ENCODE data around the gene LRRC58.

The LRRC58 gene

GRCh38 chr3:120289636-120290035, 59.5 kb downstream of the LRRC58 start:
- no peak overlapping the region for H3K4me3 ChIP-seq (ENCODE audit: low read depth, low read length)
- no peaks in the 10 kb centered on the region for H3K9me3 ChIP-seq (ENCODE audit: control insufficient read depth, insufficient read depth, low read depth, low read length)
- no peaks in the 10 kb centered on the region for H3K4me1 ChIP-seq (ENCODE audit: control insufficient read depth, insufficient read depth, low read length)
- TF ChIP-seq ZFP69B (tag by site-specific recombination; IDR thresholded peaks at IDR 0.05) (no peak), ZBTB48 (tag by site-specific recombination; IDR thresholded peaks at IDR 0.05) (no peak), ZNF514 (tag by site-specific recombination; IDR thresholded peaks at IDR 0.05) (no peak), ZNF664 (tag by site-specific recombination; IDR thresholded peaks at IDR 0.05) (no peak), ZNF366 (tag by site-specific recombination; conservative IDR thresholded peaks at IDR 0.05) (no peak), GLI2 (tag by site-specific recombination; IDR thresholded peaks at IDR 0.05; ENCODE audit: borderline replicate concordance, low read depth) (no peak), ZFHX2 (tag by site-specific recombination; conservative IDR thresholded peaks at IDR 0.05) (no peak), ZNF585B (tag by site-specific recombination; IDR thresholded peaks at IDR 0.05) (no peak), EGR2 (tag by site-specific recombination; IDR thresholded peaks at IDR 0.05; ENCODE audit: low read depth) (no peak), ZNF776 (tag by site-specific recombination; IDR thresholded peaks at IDR 0.05; ENCODE audit: borderline replicate concordance) (no peak)
- TF ChIP-seq, protein P1, sequence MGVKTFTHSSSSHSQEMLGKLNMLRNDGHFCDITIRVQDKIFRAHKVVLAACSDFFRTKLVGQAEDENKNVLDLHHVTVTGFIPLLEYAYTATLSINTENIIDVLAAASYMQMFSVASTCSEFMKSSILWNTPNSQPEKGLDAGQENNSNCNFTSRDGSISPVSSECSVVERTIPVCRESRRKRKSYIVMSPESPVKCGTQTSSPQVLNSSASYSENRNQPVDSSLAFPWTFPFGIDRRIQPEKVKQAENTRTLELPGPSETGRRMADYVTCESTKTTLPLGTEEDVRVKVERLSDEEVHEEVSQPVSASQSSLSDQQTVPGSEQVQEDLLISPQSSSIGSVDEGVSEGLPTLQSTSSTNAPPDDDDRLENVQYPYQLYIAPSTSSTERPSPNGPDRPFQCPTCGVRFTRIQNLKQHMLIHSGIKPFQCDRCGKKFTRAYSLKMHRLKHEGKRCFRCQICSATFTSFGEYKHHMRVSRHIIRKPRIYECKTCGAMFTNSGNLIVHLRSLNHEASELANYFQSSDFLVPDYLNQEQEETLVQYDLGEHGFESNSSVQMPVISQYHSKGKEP (tag by site-specific recombination; IDR thresholded peaks at IDR 0.05) = no peak
- H3K27ac ChIP-seq (ENCODE audit: extremely low read depth, low read depth, low read length) = no peak overlapping the region
- ChIA-PET CTCF (no interaction called here), POLR2A (no interaction called here)
- H3K36me3 ChIP-seq (ENCODE audit: control insufficient read depth in 2 of 2, insufficient read depth in 1 of 2, low read length in 2 of 2) = no peaks in the 10 kb centered on the region

- ChIA-PET CTCF (no interaction called here), POLR2A (no interaction called here)
- no peak for TF ChIP-seq ZNF776 (tag by site-specific recombination; IDR thresholded peaks at IDR 0.05; ENCODE audit: borderline replicate concordance)
- no peak for TF ChIP-seq ZNF521 (tag by site-specific recombination; IDR thresholded peaks at IDR 0.05)
- TF ChIP-seq ZNF174 (tag by site-specific recombination; IDR thresholded peaks at IDR 0.05) = no peak
- no peak for TF ChIP-seq ZSCAN30 (tag by site-specific recombination; IDR thresholded peaks at IDR 0.05)
- TF ChIP-seq ZNF248 (tag by site-specific recombination; IDR thresholded peaks at IDR 0.05) = no peak
- TF ChIP-seq ZNF324 (tag by site-specific recombination; IDR thresholded peaks at IDR 0.05) = no peak
- no peak for TF ChIP-seq ZNF221 (tag by site-specific recombination; IDR thresholded peaks at IDR 0.05; ENCODE audit: borderline replicate concordance)
- TF ChIP-seq, protein P2, sequence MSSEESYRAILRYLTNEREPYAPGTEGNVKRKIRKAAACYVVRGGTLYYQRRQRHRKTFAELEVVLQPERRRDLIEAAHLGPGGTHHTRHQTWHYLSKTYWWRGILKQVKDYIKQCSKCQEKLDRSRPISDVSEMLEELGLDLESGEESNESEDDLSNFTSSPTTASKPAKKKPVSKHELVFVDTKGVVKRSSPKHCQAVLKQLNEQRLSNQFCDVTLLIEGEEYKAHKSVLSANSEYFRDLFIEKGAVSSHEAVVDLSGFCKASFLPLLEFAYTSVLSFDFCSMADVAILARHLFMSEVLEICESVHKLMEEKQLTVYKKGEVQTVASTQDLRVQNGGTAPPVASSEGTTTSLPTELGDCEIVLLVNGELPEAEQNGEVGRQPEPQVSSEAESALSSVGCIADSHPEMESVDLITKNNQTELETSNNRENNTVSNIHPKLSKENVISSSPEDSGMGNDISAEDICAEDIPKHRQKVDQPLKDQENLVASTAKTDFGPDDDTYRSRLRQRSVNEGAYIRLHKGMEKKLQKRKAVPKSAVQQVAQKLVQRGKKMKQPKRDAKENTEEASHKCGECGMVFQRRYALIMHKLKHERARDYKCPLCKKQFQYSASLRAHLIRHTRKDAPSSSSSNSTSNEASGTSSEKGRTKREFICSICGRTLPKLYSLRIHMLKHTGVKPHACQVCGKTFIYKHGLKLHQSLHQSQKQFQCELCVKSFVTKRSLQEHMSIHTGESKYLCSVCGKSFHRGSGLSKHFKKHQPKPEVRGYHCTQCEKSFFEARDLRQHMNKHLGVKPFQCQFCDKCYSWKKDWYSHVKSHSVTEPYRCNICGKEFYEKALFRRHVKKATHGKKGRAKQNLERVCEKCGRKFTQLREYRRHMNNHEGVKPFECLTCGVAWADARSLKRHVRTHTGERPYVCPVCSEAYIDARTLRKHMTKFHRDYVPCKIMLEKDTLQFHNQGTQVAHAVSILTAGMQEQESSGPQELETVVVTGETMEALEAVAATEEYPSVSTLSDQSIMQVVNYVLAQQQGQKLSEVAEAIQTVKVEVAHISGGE (tag by site-specific recombination; conservative IDR thresholded peaks at IDR 0.05; ENCODE audit: low read depth) = no peak
- TF ChIP-seq ZNF544 (tag by site-specific recombination; IDR thresholded peaks at IDR 0.05) = no peak
Measured at GRCh38 chr3:120286465-120286864, 62.7 kb downstream of the LRRC58 start.

GRCh38 chr3:120285508-120285841, 63.7 kb downstream of the LRRC58 start:
- Histone ChIP-seq H3K36me3 (ENCODE audit: control insufficient read depth in 2 of 2, insufficient read depth in 1 of 2, low read length in 2 of 2) (no peaks in the 10 kb centered on the region), H3K4me1 (ENCODE audit: control insufficient read depth, insufficient read depth, low read length) (no peaks in the 10 kb centered on the region), H3K9me3 (ENCODE audit: control insufficient read depth, insufficient read depth, low read depth, low read length) (no peaks in the 10 kb centered on the region), H3K27ac (ENCODE audit: extremely low read depth, low read depth, low read length) (no peak overlapping the region), H3K4me3 (ENCODE audit: low read depth, low read length) (no peak overlapping the region)
- POLR2A ChIA-PET = no interaction called here
- CTCF ChIA-PET = no interaction called here
- TF ChIP-seq ZNF626 (tag by site-specific recombination; IDR thresholded peaks at IDR 0.05) (no peak), ZNF610 (tag by site-specific recombination; IDR thresholded peaks at IDR 0.05; ENCODE audit: borderline replicate concordance) (no peak), SP3 (tag by site-specific recombination; IDR thresholded peaks at IDR 0.05) (no peak), YY2 (tag by site-specific recombination; IDR thresholded peaks at IDR 0.05) (no peak), ZNF473 (tag by site-specific recombination; IDR thresholded peaks at IDR 0.05) (no peak), OVOL3 (tag by site-specific recombination; IDR thresholded peaks at IDR 0.05) (no peak), ZNF394 (tag by site-specific recombination; IDR thresholded peaks at IDR 0.05; ENCODE audit: borderline replicate concordance) (no peak), ZNF629 (tag by site-specific recombination; IDR thresholded peaks at IDR 0.05) (no peak), ZNF747 (tag by site-specific recombination; IDR thresholded peaks at IDR 0.05) (no peak), ZNF596 (tag by site-specific recombination; IDR thresholded peaks at IDR 0.05) (no peak)
- TF ChIP-seq, protein P3, sequence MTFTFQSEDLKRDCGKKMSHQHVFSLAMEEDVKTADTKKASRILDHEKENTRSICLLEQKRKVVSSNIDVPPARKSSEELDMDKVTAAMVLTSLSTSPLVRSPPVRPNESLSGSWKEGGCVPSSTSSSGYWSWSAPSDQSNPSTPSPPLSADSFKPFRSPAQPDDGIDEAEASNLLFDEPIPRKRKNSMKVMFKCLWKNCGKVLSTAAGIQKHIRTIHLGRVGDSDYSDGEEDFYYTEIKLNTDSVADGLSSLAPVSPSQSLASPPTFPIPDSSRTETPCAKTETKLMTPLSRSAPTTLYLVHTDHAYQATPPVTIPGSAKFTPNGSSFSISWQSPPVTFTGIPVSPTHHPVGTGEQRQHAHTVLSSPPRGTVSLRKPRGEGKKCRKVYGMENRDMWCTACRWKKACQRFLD (tag by site-specific recombination; IDR thresholded peaks at IDR 0.05) = no peak

More at GRCh38 chr3:120286465-120286864, 62.7 kb downstream of the LRRC58 start:
- no peaks in the 10 kb centered on the region for H3K4me1 ChIP-seq (ENCODE audit: control insufficient read depth, insufficient read depth, low read length)
- H3K27ac ChIP-seq (ENCODE audit: extremely low read depth, low read depth, low read length) = no peak overlapping the region
- no peaks in the 10 kb centered on the region for H3K36me3 ChIP-seq (ENCODE audit: control insufficient read depth in 2 of 2, insufficient read depth in 1 of 2, low read length in 2 of 2)
- no peaks in the 10 kb centered on the region for H3K9me3 ChIP-seq (ENCODE audit: control insufficient read depth, insufficient read depth, low read depth, low read length)
- H3K4me3 ChIP-seq (ENCODE audit: low read depth, low read length) = no peak overlapping the region

Measured in HEK293 (cell line).